22Rv1 (cell line): Measurements from ENCODE around the gene KRT3.

Experiments used
- H3K27ac ChIP-seq: fragments of 450-650 bp; 2 replicates; pipeline ENCODE4 v1.5.1; 2017
- ZFX ChIP-seq: fragments of 450-650 bp; IDR thresholded peaks from 2 replicates; pipeline ENCODE4 v1.6.1; 2017; ENCODE audit warnings: antibody characterized with exemption, borderline replicate concordance
- TF ChIP-seq, protein P1 (sequence below): fragments of 450-650 bp; IDR thresholded peaks from 2 replicates; pipeline ENCODE4 v1.5.1; 2017; ENCODE audit warnings: mild to moderate bottlenecking

Gene KRT3

GRCh38 chr12:52742822-52743457 is 53.0 kb downstream of the KRT3 start:
- TF ChIP-seq ZFX: no peak
- H3K27ac ChIP-seq: no peak overlapping the region

GRCh38 chr12:52742196-52742580 is 53.7 kb downstream of the KRT3 start:
- H3K27ac ChIP-seq: no peak overlapping the region
- TF ChIP-seq ZFX: no peak
- TF ChIP-seq, protein P1, sequence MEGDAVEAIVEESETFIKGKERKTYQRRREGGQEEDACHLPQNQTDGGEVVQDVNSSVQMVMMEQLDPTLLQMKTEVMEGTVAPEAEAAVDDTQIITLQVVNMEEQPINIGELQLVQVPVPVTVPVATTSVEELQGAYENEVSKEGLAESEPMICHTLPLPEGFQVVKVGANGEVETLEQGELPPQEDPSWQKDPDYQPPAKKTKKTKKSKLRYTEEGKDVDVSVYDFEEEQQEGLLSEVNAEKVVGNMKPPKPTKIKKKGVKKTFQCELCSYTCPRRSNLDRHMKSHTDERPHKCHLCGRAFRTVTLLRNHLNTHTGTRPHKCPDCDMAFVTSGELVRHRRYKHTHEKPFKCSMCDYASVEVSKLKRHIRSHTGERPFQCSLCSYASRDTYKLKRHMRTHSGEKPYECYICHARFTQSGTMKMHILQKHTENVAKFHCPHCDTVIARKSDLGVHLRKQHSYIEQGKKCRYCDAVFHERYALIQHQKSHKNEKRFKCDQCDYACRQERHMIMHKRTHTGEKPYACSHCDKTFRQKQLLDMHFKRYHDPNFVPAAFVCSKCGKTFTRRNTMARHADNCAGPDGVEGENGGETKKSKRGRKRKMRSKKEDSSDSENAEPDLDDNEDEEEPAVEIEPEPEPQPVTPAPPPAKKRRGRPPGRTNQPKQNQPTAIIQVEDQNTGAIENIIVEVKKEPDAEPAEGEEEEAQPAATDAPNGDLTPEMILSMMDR: no peak

- no peak overlapping the region for H3K27ac ChIP-seq
- TF ChIP-seq, protein P1: no peak
- TF ChIP-seq ZFX: no peak
These were observed 54.3 kb downstream of the KRT3 start for GRCh38 chr12:52741375-52742195.

- TF ChIP-seq, protein P1: no peak
- no peak for TF ChIP-seq ZFX
- no peak overlapping the region for H3K27ac ChIP-seq
These were observed 55.3 kb downstream of the KRT3 start for GRCh38 chr12:52740584-52740983.

DNA sequence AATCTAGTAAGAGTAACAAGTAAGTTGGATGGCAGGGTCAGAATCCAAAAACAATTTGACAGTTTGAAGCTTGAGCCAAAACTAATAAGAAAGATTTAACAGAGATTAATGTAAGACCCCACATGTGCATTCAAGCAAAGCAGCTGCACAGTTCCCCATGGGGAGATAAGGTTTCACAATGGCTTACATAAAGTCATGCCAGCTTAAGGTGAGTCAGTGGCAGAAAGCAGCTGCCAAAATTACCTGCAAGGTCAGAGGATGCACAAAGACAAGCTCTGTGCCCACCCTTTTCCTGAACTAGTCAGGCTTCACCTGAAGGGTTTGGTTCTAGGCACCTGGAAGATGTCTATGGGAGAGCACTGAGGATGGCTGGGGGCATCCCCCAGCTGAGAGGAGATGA is 56.0 kb downstream of the KRT3 start:
- TF ChIP-seq ZFX: no peak
- TF ChIP-seq, protein P1: no peak
- no peak overlapping the region for H3K27ac ChIP-seq
